Esophagus muscularis mucosa (tissue), 4 donors: Measurements from ENCODE around the gene PJA1. TPM values are rescaled to one million over a fixed set of nuclear protein-coding genes. Genes with fewer than 3 reads are reported as not detected.

Experiments
- DNase-seq: peaks from one replicate; pipeline ENCODE4 v3.0.0-alpha.2; 2017; ENCODE audit errors: extremely low spot score
- H3K27ac ChIP-seq, 4 donors: fragments of 200-600 bp; sonication (generic); replicated peaks in 1 of 4; 1 replicate in 3 of 4; 2 replicates in 1 of 4; pipeline ENCODE4 v1.5.1; 2016 to 2019; ENCODE audit warnings: mild to moderate bottlenecking in 1 of 4
- H3K27me3 ChIP-seq, 4 donors: fragments of 200-600 bp; sonication (generic); one replicate each; pipeline versions ENCODE4 v1.5.1 to v1.6.0; 2016 to 2019
- H3K36me3 ChIP-seq, 4 donors: fragments of 200-600 bp; sonication (generic); one replicate each; pipeline ENCODE4 v1.5.1; 2016 to 2019
- H3K4me1 ChIP-seq, 4 donors: fragments of 200-600 bp; sonication (generic); one replicate each; pipeline ENCODE4 v1.5.1; 2016 to 2019
- H3K4me3 ChIP-seq, 4 donors: fragments of 200-600 bp; sonication (generic); 1 replicate in 2 of 4; 2 replicates in 2 of 4; pipeline ENCODE4 v1.5.1; 2016 to 2019; ENCODE audit warnings: mild to moderate bottlenecking in 4 of 4, moderate library complexity in 1 of 4
- H3K9me3 ChIP-seq, 4 donors: fragments of 200-600 bp; sonication (generic); 1 replicate in 3 of 4; 2 replicates in 1 of 4; pipeline ENCODE4 v1.5.1; 2016 to 2019
- CTCF ChIP-seq, 3 experiments: fragments of 200-600 bp in 2 of 3; fragments of 450-650 bp in 1 of 3; sonication (generic) in 2 of 3; IDR thresholded peaks; one replicate each; pipeline ENCODE4 v1.5.1; 2017 to 2019; ENCODE audit warnings: antibody characterized with exemption in 3 of 3, mild to moderate bottlenecking in 2 of 3, moderate library complexity in 1 of 3
- EP300 ChIP-seq: sonication (generic); formaldehyde crosslinking; IDR thresholded peaks from one replicate; pipeline ENCODE4 v1.6.1; 2017; ENCODE audit warnings: antibody characterized with exemption
- POLR2A ChIP-seq: fragments of 450-650 bp; IDR thresholded peaks from one replicate; pipeline ENCODE4 v1.6.1; 2017; ENCODE audit warnings: antibody characterized with exemption, moderate library complexity, mild to moderate bottlenecking, low read depth
- POLR2AphosphoS5 ChIP-seq, 2 donors: sonication (generic); formaldehyde crosslinking; IDR thresholded peaks; one replicate each; pipeline ENCODE4 v1.6.1; 2017; ENCODE audit warnings: antibody characterized with exemption in 2 of 2
- WGBS: methylation state at CpG from one replicate; pipeline ENCODE4 v1.1.5; 2018; 5-methylcytosine and 5-hydroxymethylcytosine counted together
- intact Hi-C: fragments of 100-400 bp; cut with DNase I; formaldehyde crosslinking; loops from one replicate; pipeline ENCODE4 v1.15.1; 2023
- total RNA-seq, 4 donors: library from RNA; depleted of rRNA; stranded (reverse); fragments of >200 nt; gene quantifications; one replicate each; pipeline versions ENCODE4 v1.1.0 to v1.2.1, GENCODE V29; 2016

PJA1 gene
- total RNA-seq, 4 donors from 2014 or later, result 17.0 to 25.9 (median 20.6) TPM

- no peaks in the 10 kb centered on the region for H3K36me3 ChIP-seq
- H3K27ac ChIP-seq, result no peak overlapping the region
- TF ChIP-seq EP300 (no peak), POLR2AphosphoS5 (IDR thresholded peaks at IDR 0.05) (no peak), POLR2A (no peak), CTCF (IDR thresholded peaks at IDR 0.05) (no peak)
- 76% methylated on average over 3 of the region's 3 CpGs for WGBS
- no peak overlapping the region for H3K4me3 ChIP-seq
- peaks cover 0 to 14% (median 12%) of the 10 kb centered on the region in 4 donors for H3K4me1 ChIP-seq
- H3K27me3 ChIP-seq, result no peaks in the 10 kb centered on the region
- H3K9me3 ChIP-seq, result no peaks in the 10 kb centered on the region
- no peak for DNase-seq
- intact Hi-C loops, result no loop called here
These were observed 37.8 kb downstream of the PJA1 start for GRCh38 chrX:69127466-69127865.

- no peak overlapping the region for H3K4me3 ChIP-seq
- no peak overlapping the region for H3K27ac ChIP-seq
- 63% methylated on average over 5 of the region's 5 CpGs for WGBS
- TF ChIP-seq EP300, result no peak
- TF ChIP-seq POLR2A, result no peak
- TF ChIP-seq POLR2AphosphoS5 (IDR thresholded peaks at IDR 0.05), result no peak
- no peak for TF ChIP-seq CTCF (IDR thresholded peaks at IDR 0.05)
- intact Hi-C loops, result no loop called here
- no peaks in the 10 kb centered on the region for H3K9me3 ChIP-seq
- no peaks in the 10 kb centered on the region for H3K27me3 ChIP-seq
- no peak for DNase-seq
- no peaks in the 10 kb centered on the region for H3K36me3 ChIP-seq
- peaks cover 0 to 14% (median 12%) of the 10 kb centered on the region in 4 donors for H3K4me1 ChIP-seq
These were observed 38.6 kb downstream of the PJA1 start for GRCh38 chrX:69126642-69127041.

- H3K4me3 ChIP-seq, result no peak overlapping the region
- WGBS, result 91% methylated on average over 5 of the region's 5 CpGs
- H3K27ac ChIP-seq, result no peak overlapping the region
- H3K36me3 ChIP-seq, result no peaks in the 10 kb centered on the region
- no peaks in the 10 kb centered on the region for H3K27me3 ChIP-seq
- no peak for DNase-seq
- peaks cover 0 to 14% (median 12%) of the 10 kb centered on the region in 4 donors for H3K4me1 ChIP-seq
- TF ChIP-seq POLR2AphosphoS5 (IDR thresholded peaks at IDR 0.05), result no peak
- no peak for TF ChIP-seq POLR2A
- intact Hi-C loops, result no loop called here
- no peaks in the 10 kb centered on the region for H3K9me3 ChIP-seq
These were observed 40.2 kb downstream of the PJA1 start for GRCh38 chrX:69125094-69125493.

- H3K36me3 ChIP-seq, result no peaks in the 10 kb centered on the region
- WGBS, result 78% methylated on average over 3 of the region's 3 CpGs
- intact Hi-C loops, result no loop called here
These were observed 41.1 kb downstream of the PJA1 start for GRCh38 chrX:69124108-69124507.

GRCh38 chrX:69123481-69123880 is 41.8 kb downstream of the PJA1 start:
- DNase-seq, result no peak
- Histone ChIP-seq H3K27ac (no peak overlapping the region), H3K27me3 (no peaks in the 10 kb centered on the region), H3K4me1 (peaks cover 0 to 7% (median 4%) of the 10 kb centered on the region in 4 donors), H3K9me3 (no peaks in the 10 kb centered on the region), H3K4me3 (no peak overlapping the region), H3K36me3 (no peaks in the 10 kb centered on the region)
- 79% methylated on average over 8 of the region's 8 CpGs for WGBS
- no peak for TF ChIP-seq POLR2AphosphoS5 (IDR thresholded peaks at IDR 0.05)
- intact Hi-C loops, result no loop called here

More at GRCh38 chrX:69124108-69124507, 41.1 kb downstream of the PJA1 start:
- H3K9me3 ChIP-seq, result no peaks in the 10 kb centered on the region
- no peak for DNase-seq
- H3K4me1 ChIP-seq, result peaks cover 0 to 13% (median 10%) of the 10 kb centered on the region in 4 donors
- H3K4me3 ChIP-seq, result no peak overlapping the region
- TF ChIP-seq POLR2A (no peak), POLR2AphosphoS5 (IDR thresholded peaks at IDR 0.05) (no peak), EP300 (no peak), CTCF (IDR thresholded peaks at IDR 0.05) (no peak)
- no peak overlapping the region for H3K27ac ChIP-seq
- no peaks in the 10 kb centered on the region for H3K27me3 ChIP-seq
